DOHH2 (cell line): ENCODE results near the gene GIMAP2.

Experiments
- CTCF ChIP-seq: fragments of 200-600 bp; sonication (generic); IDR thresholded peaks from one replicate; pipeline ENCODE4 v1.5.1; 2014; ENCODE audit warnings: antibody characterized with exemption, mild to moderate bottlenecking, low read depth, low read length; ENCODE audit not compliant: poor library complexity, severe bottlenecking
- EZH2phosphoT487 ChIP-seq: fragments of 200-600 bp; sonication (generic); IDR thresholded peaks from 2 replicates; pipeline ENCODE4 v1.6.1; 2017; ENCODE audit warnings: borderline replicate concordance, mild to moderate bottlenecking, antibody characterized with exemption, low read length, moderate library complexity, mixed read lengths

- TF ChIP-seq CTCF: no peak
- TF ChIP-seq EZH2phosphoT487: no peak
Measured at GRCh38 chr7:150649080-150649385, 36.5 kb upstream of the GIMAP2 start.
